Gastrocnemius medialis (tissue), 4 donors: Measurements from ENCODE around the gene CCN5. TPM values are rescaled to one million over a fixed set of nuclear protein-coding genes. Genes with fewer than 3 reads are reported as not detected.

Experiments
- ATAC-seq, 2 donors: fragments of 150-250 bp; one replicate each; pipeline ENCODE4 v1.9.1; 2016
- DNase-seq, 2 donors: peaks; one replicate each; pipeline ENCODE4 v3.0.0-alpha.2; 2019
- H3K27ac ChIP-seq, 4 donors: fragments of 200-600 bp; sonication (generic); 1 replicate in 1 of 4; 2 replicates in 3 of 4; pipeline ENCODE4 v1.5.1; 2016 to 2018; ENCODE audit warnings: mild to moderate bottlenecking in 2 of 4, moderate library complexity in 1 of 4
- H3K27me3 ChIP-seq, 3 donors: fragments of 200-600 bp; sonication (generic) in 2 of 3; 1 replicate in 1 of 3; 2 replicates in 2 of 3; pipeline versions ENCODE4 v1.5.1 to v1.6.0; 2016 to 2019; ENCODE audit warnings: mild to moderate bottlenecking in 1 of 3, moderate library complexity in 1 of 3
- H3K36me3 ChIP-seq, 2 donors: fragments of 200-600 bp; sonication (generic) in 1 of 2; one replicate each; pipeline ENCODE4 v1.5.1; 2017 to 2018
- H3K4me1 ChIP-seq, 2 donors: fragments of 200-600 bp; sonication (generic) in 1 of 2; one replicate each; pipeline ENCODE4 v1.5.1; 2016 to 2017; ENCODE audit warnings: mild to moderate bottlenecking in 2 of 2
- H3K4me3 ChIP-seq, 4 donors: fragments of 200-600 bp; sonication (generic) in 3 of 4; 1 replicate in 1 of 4; 2 replicates in 3 of 4; pipeline ENCODE4 v1.5.1; 2016 to 2019; ENCODE audit warnings: mild to moderate bottlenecking in 2 of 4
- H3K9me3 ChIP-seq, 3 donors: fragments of 200-600 bp; sonication (generic) in 2 of 3; 1 replicate in 1 of 3; 2 replicates in 2 of 3; pipeline ENCODE4 v1.5.1; 2016 to 2019
- CTCF ChIP-seq, 5 experiments: fragments of 450-650 bp in 3 of 5; fragments of 200-600 bp in 2 of 5; sonication (generic) in 2 of 5; IDR thresholded peaks in 4 of 5; conservative IDR thresholded peaks in 1 of 5; 1 replicate in 4 of 5; 2 replicates in 1 of 5; pipeline ENCODE4 v1.5.1; 2016 to 2019; ENCODE audit warnings: antibody characterized with exemption in 5 of 5, mild to moderate bottlenecking in 3 of 5, moderate library complexity in 3 of 5
- POLR2A ChIP-seq, 2 donors: fragments of 450-650 bp; IDR thresholded peaks; one replicate each; pipeline ENCODE4 v1.6.1; 2017; ENCODE audit warnings: antibody characterized with exemption in 2 of 2, mild to moderate bottlenecking in 2 of 2, moderate library complexity in 2 of 2
- in situ Hi-C, 4 donors: fragments of 200-750 bp; cut with MboI; loops; one replicate each; pipeline versions ENCODE4 v1.15.0 to v1.8.0; 2017; ENCODE audit warnings: low sequenced_read_pairs in 4 of 4
- intact Hi-C: fragments of 100-400 bp; cut with DNase I; formaldehyde crosslinking; loops from one replicate; pipeline ENCODE4 v1.15.1; 2023; ENCODE audit warnings: low total_unique reads
- total RNA-seq, 4 donors: library from RNA; depleted of rRNA; stranded (reverse); fragments of >200 nt; gene quantifications; one replicate each; pipeline versions ENCODE4 v1.1.0 to v1.2.3, GENCODE V29; 2016

The CCN5 gene
- total RNA-seq, 4 donors from 2014 or later = 16.4 to 65.3 (median 45.7) TPM

- Histone ChIP-seq H3K4me1 (peaks cover 20 to 29% of the 10 kb centered on the region in 2 donors), H3K9me3 (no peaks in the 10 kb centered on the region), H3K27ac (peak overlapping the region in 1 of 4 donors; percentile 86), H3K27me3 (no peaks in the 10 kb centered on the region), H3K36me3 (no peaks in the 10 kb centered on the region), H3K4me3 (no peak overlapping the region)
- DNase-seq (no peak), ATAC-seq (no peak)
- TF ChIP-seq POLR2A (IDR thresholded peaks at IDR 0.05) (no peak), CTCF (IDR thresholded peaks at IDR 0.05 in 4 of 5, conservative IDR thresholded peaks at IDR 0.05 in 1 of 5) (peak in 1 of 5 experiments; percentile 29)
- intact Hi-C loops (no loop called here), in situ Hi-C loops (no loop called here)
Observed at GRCh38 chr20:44717986-44718385, 2.8 kb downstream of the CCN5 start.

- ATAC-seq (no peak), DNase-seq (no peak)
- intact Hi-C loops = loop anchor here (10.0 kb wide), 1 partner anchor 1075 kb away; the partner anchor contains the start of genes DNTTIP1 and WFDC3
- Histone ChIP-seq H3K9me3 (no peaks in the 10 kb centered on the region), H3K27ac (peak overlapping the region in 2 of 4 donors; percentile 43 to 51), H3K27me3 (no peaks in the 10 kb centered on the region), H3K4me1 (peaks cover 5 to 16% of the 10 kb centered on the region in 2 donors), H3K36me3 (no peaks in the 10 kb centered on the region), H3K4me3 (no peak overlapping the region)
- in situ Hi-C loops = no loop called here
- TF ChIP-seq POLR2A (IDR thresholded peaks at IDR 0.05) = no peak
- no peak for TF ChIP-seq CTCF (IDR thresholded peaks at IDR 0.05 in 4 of 5, conservative IDR thresholded peaks at IDR 0.05 in 1 of 5)
Observed at GRCh38 chr20:44719841-44720240, 4.7 kb downstream of the CCN5 start.

GRCh38 chr20:44720621-44720996, 5.4 kb downstream of the CCN5 start:
- Histone ChIP-seq H3K27ac (peak overlapping the region; percentile 7 to 51 (median 31)), H3K4me3 (no peak overlapping the region), H3K36me3 (no peaks in the 10 kb centered on the region), H3K9me3 (no peaks in the 10 kb centered on the region), H3K27me3 (no peaks in the 10 kb centered on the region), H3K4me1 (peaks cover 0 to 9% of the 10 kb centered on the region in 2 donors)
- DNase-seq (peak in 1 of 2 donors; percentile 23), ATAC-seq (peak; percentile 32 to 64)
- in situ Hi-C loops (no loop called here), intact Hi-C loops (loop anchor here (10.0 kb wide), 1 partner anchor 1074 kb away; the partner anchor contains the start of genes DNTTIP1 and WFDC3)
- TF ChIP-seq POLR2A (IDR thresholded peaks at IDR 0.05) (no peak), CTCF (IDR thresholded peaks at IDR 0.05 in 4 of 5, conservative IDR thresholded peaks at IDR 0.05 in 1 of 5) (no peak)

GRCh38 chr20:44720997-44721784, 6.0 kb downstream of the CCN5 start:
- H3K9me3 ChIP-seq = no peaks in the 10 kb centered on the region
- H3K4me3 ChIP-seq = no peak overlapping the region
- TF ChIP-seq POLR2A (IDR thresholded peaks at IDR 0.05) = no peak
- no peak for TF ChIP-seq CTCF (IDR thresholded peaks at IDR 0.05 in 4 of 5, conservative IDR thresholded peaks at IDR 0.05 in 1 of 5)
- in situ Hi-C loops = no loop called here
- peak overlapping the region in 2 of 4 donors; percentile 19 to 43 for H3K27ac ChIP-seq
- H3K36me3 ChIP-seq = no peaks in the 10 kb centered on the region
- peak in 1 of 2 donors; percentile 31 for ATAC-seq
- intact Hi-C loops = loop anchor here (10.0 kb wide), 1 partner anchor 1074 kb away; the partner anchor contains the start of genes DNTTIP1 and WFDC3
- H3K27me3 ChIP-seq = no peaks in the 10 kb centered on the region
- peaks cover 0 to 3% of the 10 kb centered on the region in 2 donors for H3K4me1 ChIP-seq
- no peak for DNase-seq
